ENCODE results near the gene FGFR4. TPM values are rescaled to one million over a fixed set of nuclear protein-coding genes. Genes with fewer than 3 reads are reported as not detected.

Gene FGFR4
- total and polyA plus RNA-seq, 2 donors (not counting 1 experiment from before 2014, with no cell fraction given) = 1.2 to 2.7 TPM

GRCh38 chr5:177084175-177084574 is 2.5 kb upstream of the FGFR4 start:
- no peak overlapping the region for H3K4me2 ChIP-seq (replicated peaks; ENCODE audit: low read depth, low read length, poor library complexity, severe bottlenecking)
- peaks cover 23% of the 10 kb centered on the region for H3K4me1 Mint-ChIP-seq
- TF ChIP-seq EZH2 (IDR thresholded peaks at IDR 0.05; ENCODE audit: borderline replicate concordance, insufficient read depth, low read depth, low read length, poor library complexity, severe bottlenecking) (no peak), CTCF (IDR thresholded peaks at IDR 0.05) (no peak)
- H3K27ac Mint-ChIP-seq = no peak overlapping the region
- 58% methylated on average over 4 of the region's 4 CpGs for WGBS (ENCODE audit: insufficient coverage)
- no peaks in the 10 kb centered on the region for H3K9me3 Mint-ChIP-seq (ENCODE audit: insufficient read depth)
- no peaks in the 10 kb centered on the region for H3K79me2 ChIP-seq (ENCODE audit: control insufficient read depth, insufficient read depth, low read length)
- DNase-seq (no peak), ATAC-seq (ENCODE audit: low read depth) (no peak)
- no peak overlapping the region for H3K27ac ChIP-seq (ENCODE audit: low read length in 2 of 2)
- intact Hi-C loops (cut with micrococcal nuclease) = no loop called here
- H3K27me3 ChIP-seq (replicated peaks in 1 of 4; ENCODE audit: control extremely low read depth in 1 of 4, control insufficient read depth in 3 of 4, insufficient read depth in 4 of 4, low read length in 3 of 4) = peaks cover 0 to 21% (median 4%) of the 10 kb centered on the region in 4 experiments
- no peaks in the 10 kb centered on the region for H3K36me3 ChIP-seq (replicated peaks in 1 of 2; ENCODE audit: control extremely low read depth in 1 of 2, control insufficient read depth in 1 of 2, extremely low read depth in 1 of 2, insufficient read depth in 2 of 2, low read length in 1 of 2)
- H3K4me3 Mint-ChIP-seq = no peak overlapping the region
- no peak overlapping the region for H2AFZ ChIP-seq (ENCODE audit: insufficient read depth, low read depth, low read length, poor library complexity, severe bottlenecking)
- POLR2A ChIA-PET = interaction anchor here (0.6 kb wide), 1 partner anchor 458 kb away, joined by 3 read pairs; no protein-coding TSS in a partner anchor
- peaks cover 8% of the 10 kb centered on the region for H3K27me3 Mint-ChIP-seq
- H3K4me3 ChIP-seq (ENCODE audit: control extremely low read depth in 1 of 5, extremely low read depth in 1 of 5, insufficient read depth in 1 of 5, low read depth in 2 of 5, low read length in 4 of 5) = no peak overlapping the region
- peaks cover 0 to 5% (median 0%) of the 10 kb centered on the region in 3 donors for H3K9me3 ChIP-seq (ENCODE audit: control extremely low read depth in 1 of 3, control insufficient read depth in 2 of 3, insufficient read depth in 1 of 3, low read length in 2 of 3)
- H3K9ac ChIP-seq (ENCODE audit: low read length) = no peak overlapping the region
- H4K20me1 ChIP-seq (ENCODE audit: control insufficient read depth, insufficient read depth, low read length, poor library complexity, severe bottlenecking) = no peaks in the 10 kb centered on the region
- peaks cover 12 to 22% of the 10 kb centered on the region in 2 donors for H3K4me1 ChIP-seq (ENCODE audit: control insufficient read depth in 2 of 2, insufficient read depth in 2 of 2, low read length in 2 of 2)
- CTCF ChIA-PET = interaction anchor here (3.5 to 6.8 kb wide), 2 partner anchors 12 to 27 kb away, joined by 18 to 77 read pairs; no protein-coding TSS in a partner anchor

GRCh38 chr5:177085985-177086653 is 596 bp upstream of the FGFR4 start:
- peaks cover 23% of the 10 kb centered on the region for H3K4me1 Mint-ChIP-seq
- ChIA-PET POLR2A (no interaction called here), CTCF (interaction anchor here (0.6 to 6.8 kb wide), 6 partner anchors 14 to 77 kb away, joined by 3 to 77 read pairs (median 4); no protein-coding TSS in a partner anchor)
- no peaks in the 10 kb centered on the region for H4K20me1 ChIP-seq (ENCODE audit: control insufficient read depth, insufficient read depth, low read length, poor library complexity, severe bottlenecking)
- peaks cover 8% of the 10 kb centered on the region for H3K27me3 Mint-ChIP-seq
- H3K36me3 ChIP-seq (replicated peaks in 1 of 2; ENCODE audit: control extremely low read depth in 1 of 2, control insufficient read depth in 1 of 2, extremely low read depth in 1 of 2, insufficient read depth in 2 of 2, low read length in 1 of 2) = no peaks in the 10 kb centered on the region
- no peak overlapping the region for H3K4me3 ChIP-seq (ENCODE audit: control extremely low read depth in 1 of 5, extremely low read depth in 1 of 5, insufficient read depth in 1 of 5, low read depth in 2 of 5, low read length in 4 of 5)
- peak overlapping the region; percentile 76 for H3K4me3 Mint-ChIP-seq
- peak overlapping the region; percentile 93 for H3K4me2 ChIP-seq (replicated peaks; ENCODE audit: low read depth, low read length, poor library complexity, severe bottlenecking)
- DNase-seq = no peak
- H2AFZ ChIP-seq (ENCODE audit: insufficient read depth, low read depth, low read length, poor library complexity, severe bottlenecking) = peak overlapping the region; percentile 26
- H3K27me3 ChIP-seq (replicated peaks in 1 of 4; ENCODE audit: control extremely low read depth in 1 of 4, control insufficient read depth in 3 of 4, insufficient read depth in 4 of 4, low read length in 3 of 4) = peaks cover 0 to 21% (median 4%) of the 10 kb centered on the region in 4 experiments
- peak overlapping the region; percentile 27 for H3K27ac Mint-ChIP-seq
- TF ChIP-seq EZH2 (IDR thresholded peaks at IDR 0.05; ENCODE audit: borderline replicate concordance, insufficient read depth, low read depth, low read length, poor library complexity, severe bottlenecking) (no peak), CTCF (IDR thresholded peaks at IDR 0.05) (no peak)
- H3K27ac ChIP-seq (ENCODE audit: low read length in 2 of 2) = no peak overlapping the region
- no peaks in the 10 kb centered on the region for H3K79me2 ChIP-seq (ENCODE audit: control insufficient read depth, insufficient read depth, low read length)
- H3K9ac ChIP-seq (ENCODE audit: low read length) = no peak overlapping the region
- H3K9me3 ChIP-seq (ENCODE audit: control extremely low read depth in 1 of 3, control insufficient read depth in 2 of 3, insufficient read depth in 1 of 3, low read length in 2 of 3) = peaks cover 0 to 5% (median 0%) of the 10 kb centered on the region in 3 donors
- intact Hi-C loops (cut with micrococcal nuclease) = loop anchor here (1.0 to 2.0 kb wide), 2 partner anchors 14 to 31 kb away; no protein-coding TSS in a partner anchor
- H3K9me3 Mint-ChIP-seq (ENCODE audit: insufficient read depth) = no peaks in the 10 kb centered on the region
- WGBS (ENCODE audit: insufficient coverage) = 89% methylated on average over 7 of the region's 13 CpGs
- no peak for ATAC-seq (ENCODE audit: low read depth)
- H3K4me1 ChIP-seq (ENCODE audit: control insufficient read depth in 2 of 2, insufficient read depth in 2 of 2, low read length in 2 of 2) = peaks cover 12 to 22% of the 10 kb centered on the region in 2 donors

All from B cell (primary cell).